Activated CD4-positive, alpha-beta T cell treated with anti-CD3 and anti-CD28 coated beads for 1 hour (primary cell): ENCODE measurements around the gene CYTH2.
"Not testable (repeated sequence)": the region's sequence is repeated elsewhere in the genome, so short reads cannot be mapped to it uniquely, and the experiment has no call there.

Experiments used
- DNase-seq: peaks from one replicate; pipeline ENCODE4 v3.0.0-alpha.2; 2020

Gene CYTH2

GRCh38 chr19:48513289-48514122 lies 44.3 kb downstream of the CYTH2 start:
- peak; percentile 60 for DNase-seq

GRCh38 chr19:48514123-48514458 lies 44.9 kb downstream of the CYTH2 start:
- no peak for DNase-seq

GRCh38 chr19:48516536-48516935 lies 47.4 kb downstream of the CYTH2 start:
- DNase-seq: no peak

- DNase-seq: no peak
Observed at GRCh38 chr19:48518207-48518606, 49.0 kb downstream of the CYTH2 start.

GRCh38 chr19:48519426-48519825 lies 50.3 kb downstream of the CYTH2 start:
- DNase-seq: not testable (repeated sequence)

- no peak for DNase-seq
Observed at GRCh38 chr19:48520134-48520533, 51.0 kb downstream of the CYTH2 start.

GRCh38 chr19:48524221-48524620 lies 55.1 kb downstream of the CYTH2 start:
- DNase-seq: no peak

GRCh38 chr19:48524732-48525131 lies 55.6 kb downstream of the CYTH2 start:
- DNase-seq: no peak

- no peak for DNase-seq
Observed at GRCh38 chr19:48529156-48529555, 60.0 kb downstream of the CYTH2 start.

GRCh38 chr19:48530066-48530720 lies 61.0 kb downstream of the CYTH2 start:
- no peak for DNase-seq

- DNase-seq: no peak
Observed at GRCh38 chr19:48530770-48531169, 61.6 kb downstream of the CYTH2 start.
